ENCODE results near the gene MAGI1. TPM values are rescaled to one million over a fixed set of nuclear protein-coding genes. Genes with fewer than 3 reads are reported as not detected.

Gene MAGI1
- 10 to 100 TPM; 17.2 to 40.8 (median 28.1) TPM for total RNA-seq

DNA sequence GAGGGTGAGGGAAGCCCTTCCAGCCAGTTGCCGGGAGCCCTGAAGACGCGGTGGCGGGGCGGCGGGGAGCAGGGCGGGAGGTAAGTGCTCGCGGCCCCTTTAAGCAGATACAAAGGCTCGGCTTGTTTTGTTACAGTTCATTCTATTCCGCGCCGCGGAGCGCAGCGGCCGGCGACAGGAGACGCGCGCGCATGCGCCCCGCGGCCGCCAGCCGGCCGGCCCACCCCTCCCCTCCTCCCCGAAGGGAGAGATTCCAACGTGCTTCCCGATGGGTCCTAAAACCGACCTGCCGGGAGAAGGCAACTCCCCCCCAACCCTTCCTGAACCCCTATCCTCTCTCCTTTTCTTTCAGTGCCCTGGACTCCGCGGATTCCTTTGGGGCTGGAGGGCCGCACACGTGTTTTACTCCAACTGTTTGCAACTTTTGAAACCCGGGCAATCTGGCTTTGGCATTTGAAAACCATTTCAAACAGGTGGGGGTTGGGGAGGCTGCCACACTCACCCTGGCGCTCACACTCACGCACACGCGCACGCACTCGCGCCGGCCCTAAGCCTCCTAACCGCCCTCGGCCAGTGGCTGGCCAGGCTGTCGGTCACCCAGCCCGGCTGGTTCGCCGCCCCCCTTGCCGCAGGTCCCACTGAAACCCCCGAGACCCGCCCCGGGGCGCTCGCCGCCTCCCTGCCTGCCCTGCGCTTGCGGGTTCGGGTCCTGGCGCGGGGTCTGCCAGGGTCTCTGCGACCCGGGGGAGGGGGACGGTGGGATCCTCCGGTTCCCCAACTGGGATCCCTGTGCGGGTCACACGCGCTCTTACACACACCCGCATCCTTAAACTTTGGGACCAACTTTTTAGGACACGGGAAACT lies at the start of gene MAGI1:
TSS of gene MAGI1 (minus strand) at position 193 of the 864 bp plus-strand sequence. CDS start 610 bp downstream, outside the sequence.
- no peaks in the 10 kb centered on the region for H3K36me3 ChIP-seq
- no peaks in the 10 kb centered on the region for H3K27me3 ChIP-seq
- ATAC-seq = peak; percentile 93
- H3K9me3 ChIP-seq = no peaks in the 10 kb centered on the region
- peak within 1 kb of the TSS; percentile 72 to 96 (median 94) for H3K27ac ChIP-seq
- WGBS, 2 donors (ENCODE audit: low coverage in 1 of 2) = 0 to 1% methylated on average over 6 to 19 of the region's 73 CpGs
- TF ChIP-seq POLR2AphosphoS5 (IDR thresholded peaks at IDR 0.05) (peak; percentile 41), EP300 (IDR thresholded peaks at IDR 0.05) (no peak), POLR2A (IDR thresholded peaks at IDR 0.05) (peak; percentile 46 to 59)
- TF ChIP-seq, protein P1, sequence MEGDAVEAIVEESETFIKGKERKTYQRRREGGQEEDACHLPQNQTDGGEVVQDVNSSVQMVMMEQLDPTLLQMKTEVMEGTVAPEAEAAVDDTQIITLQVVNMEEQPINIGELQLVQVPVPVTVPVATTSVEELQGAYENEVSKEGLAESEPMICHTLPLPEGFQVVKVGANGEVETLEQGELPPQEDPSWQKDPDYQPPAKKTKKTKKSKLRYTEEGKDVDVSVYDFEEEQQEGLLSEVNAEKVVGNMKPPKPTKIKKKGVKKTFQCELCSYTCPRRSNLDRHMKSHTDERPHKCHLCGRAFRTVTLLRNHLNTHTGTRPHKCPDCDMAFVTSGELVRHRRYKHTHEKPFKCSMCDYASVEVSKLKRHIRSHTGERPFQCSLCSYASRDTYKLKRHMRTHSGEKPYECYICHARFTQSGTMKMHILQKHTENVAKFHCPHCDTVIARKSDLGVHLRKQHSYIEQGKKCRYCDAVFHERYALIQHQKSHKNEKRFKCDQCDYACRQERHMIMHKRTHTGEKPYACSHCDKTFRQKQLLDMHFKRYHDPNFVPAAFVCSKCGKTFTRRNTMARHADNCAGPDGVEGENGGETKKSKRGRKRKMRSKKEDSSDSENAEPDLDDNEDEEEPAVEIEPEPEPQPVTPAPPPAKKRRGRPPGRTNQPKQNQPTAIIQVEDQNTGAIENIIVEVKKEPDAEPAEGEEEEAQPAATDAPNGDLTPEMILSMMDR (IDR thresholded peaks at IDR 0.05) = peak in 1 of 4 experiments; percentile 24
- peaks cover 0 to 42% (median 4%) of the 10 kb centered on the region in 3 donors for H3K4me1 ChIP-seq
- H3K4me3 ChIP-seq = peak within 1 kb of the TSS; percentile 59 to 83

- Histone ChIP-seq H3K9me3 (no peaks in the 10 kb centered on the region), H3K27ac (no peak overlapping the region), H3K36me3 (no peaks in the 10 kb centered on the region), H3K27me3 (no peaks in the 10 kb centered on the region), H3K4me1 (no peaks in the 10 kb centered on the region), H3K4me3 (no peak overlapping the region)
- TF ChIP-seq, protein P1 (IDR thresholded peaks at IDR 0.05) = no peak
- TF ChIP-seq EP300 (IDR thresholded peaks at IDR 0.05) = no peak
- no peak for TF ChIP-seq POLR2A (IDR thresholded peaks at IDR 0.05)
- TF ChIP-seq POLR2AphosphoS5 (IDR thresholded peaks at IDR 0.05) = no peak
- WGBS, 2 donors (ENCODE audit: low coverage in 1 of 2) = 55 to 58% methylated on average over 3 of the region's 3 CpGs
- ATAC-seq = no peak
Measured at GRCh38 chr3:66083784-66084213, 45.1 kb upstream of the MAGI1 start.

DNA sequence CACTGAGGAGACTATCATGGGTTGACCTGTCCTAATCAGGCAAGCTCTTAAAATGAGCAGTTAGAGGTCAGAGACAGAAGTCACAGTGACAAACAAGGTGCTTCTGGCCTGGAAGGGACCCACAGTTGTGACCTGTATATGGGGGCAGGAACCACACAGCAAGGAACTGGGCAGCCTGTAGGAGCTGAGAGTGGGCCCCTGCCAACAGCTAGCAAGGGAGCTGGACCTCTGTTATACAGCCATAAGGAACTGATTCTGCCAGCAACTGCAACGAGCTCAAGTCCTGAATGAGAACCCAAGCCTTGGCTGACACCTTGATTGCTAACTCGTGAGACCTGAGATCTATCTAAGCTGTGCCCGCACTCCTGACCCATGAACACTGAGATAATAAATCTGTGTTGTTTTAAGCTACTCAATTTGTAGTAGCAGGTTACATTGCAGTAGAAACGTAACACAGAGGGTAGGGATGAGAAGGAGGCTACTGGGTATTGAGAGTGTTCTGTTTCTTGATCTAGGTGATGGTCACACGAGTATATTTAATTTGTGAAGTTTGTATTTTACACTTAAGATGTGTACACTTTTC lies 44.5 kb upstream of the MAGI1 start:
- Histone ChIP-seq H3K36me3 (no peaks in the 10 kb centered on the region), H3K9me3 (no peaks in the 10 kb centered on the region), H3K27ac (no peak overlapping the region), H3K27me3 (no peaks in the 10 kb centered on the region), H3K4me3 (no peak overlapping the region), H3K4me1 (no peaks in the 10 kb centered on the region)
- 71 to 76% methylated on average over 2 to 4 of the region's 5 CpGs for WGBS, 2 donors (ENCODE audit: low coverage in 1 of 2)
- TF ChIP-seq POLR2A (IDR thresholded peaks at IDR 0.05) (no peak), EP300 (IDR thresholded peaks at IDR 0.05) (no peak), POLR2AphosphoS5 (IDR thresholded peaks at IDR 0.05) (no peak)
- TF ChIP-seq, protein P1 (IDR thresholded peaks at IDR 0.05) = no peak
- no peak for ATAC-seq

GRCh38 chr3:66082679-66083078 lies 44.0 kb upstream of the MAGI1 start:
- H3K4me3 ChIP-seq = no peak overlapping the region
- ATAC-seq = no peak
- no peak overlapping the region for H3K27ac ChIP-seq
- H3K27me3 ChIP-seq = no peaks in the 10 kb centered on the region
- H3K36me3 ChIP-seq = no peaks in the 10 kb centered on the region
- H3K9me3 ChIP-seq = no peaks in the 10 kb centered on the region
- no peak for TF ChIP-seq POLR2A (IDR thresholded peaks at IDR 0.05)
- TF ChIP-seq POLR2AphosphoS5 (IDR thresholded peaks at IDR 0.05) = no peak
- no peak for TF ChIP-seq EP300 (IDR thresholded peaks at IDR 0.05)
- TF ChIP-seq, protein P1 (IDR thresholded peaks at IDR 0.05) = no peak
- no peaks in the 10 kb centered on the region for H3K4me1 ChIP-seq
